ENCODE measurements around the gene PLCH1.

GRCh38 chr3:155737844-155738460 lies 6.9 kb downstream of the PLCH1 start:
- TF ChIP-seq CTCF (IDR thresholded peaks at IDR 0.05; ENCODE audit: poor library complexity) = no peak
- no peak for TF ChIP-seq EZH2 (IDR thresholded peaks at IDR 0.05; ENCODE audit: borderline replicate concordance)

Measured in hepatocyte (in vitro differentiated cells).